Muscle layer of duodenum (tissue), 2 donors: Measurements from ENCODE around the gene CD82.
"Not testable (repeated sequence)": the region's sequence is repeated elsewhere in the genome, so short reads cannot be mapped to it uniquely, and the experiment has no call there.

Experiments used
- H3K27ac ChIP-seq: one replicate; pipeline ENCODE4 v1.7.0; 2013; ENCODE audit warnings: mild to moderate bottlenecking, low read length
- H3K27me3 ChIP-seq: one replicate; pipeline ENCODE4 v1.7.0; 2013; ENCODE audit warnings: low read depth, mild to moderate bottlenecking, control low read depth, low read length
- H3K36me3 ChIP-seq, 2 donors: one replicate each; pipeline ENCODE4 v1.7.0; 2013; ENCODE audit warnings: low read length in 2 of 2, control low read depth in 1 of 2, mild to moderate bottlenecking in 1 of 2; ENCODE audit not compliant: insufficient read depth in 2 of 2, control insufficient read depth in 1 of 2
- H3K4me1 ChIP-seq, 2 donors: one replicate each; pipeline ENCODE4 v1.7.0; 2013; ENCODE audit warnings: low read length in 2 of 2, mild to moderate bottlenecking in 2 of 2, control low read depth in 1 of 2, moderate library complexity in 1 of 2; ENCODE audit not compliant: insufficient read depth in 2 of 2, control insufficient read depth in 1 of 2
- H3K4me3 ChIP-seq, 2 donors: one replicate each; pipeline ENCODE4 v1.7.0; 2013; ENCODE audit warnings: low read length in 2 of 2, low read depth in 1 of 2, mild to moderate bottlenecking in 1 of 2
- H3K9me3 ChIP-seq, 2 donors: one replicate each; pipeline ENCODE4 v1.7.0; 2013; ENCODE audit warnings: low read length in 2 of 2, control low read depth in 1 of 2, mild to moderate bottlenecking in 1 of 2; ENCODE audit not compliant: control insufficient read depth in 1 of 2
- donor health status: healthy.

The CD82 gene

GRCh38 chr11:44631831-44632230, 66.4 kb downstream of the CD82 start:
- Histone ChIP-seq H3K27me3 (no peaks in the 10 kb centered on the region), H3K27ac (no peak overlapping the region), H3K4me3 (no peak overlapping the region), H3K9me3 (no peaks in the 10 kb centered on the region), H3K4me1 (peaks cover 12 to 36% of the 10 kb centered on the region in 2 donors), H3K36me3 (no peaks in the 10 kb centered on the region)

GRCh38 chr11:44632466-44633123, 67.1 kb downstream of the CD82 start:
- H3K4me1 ChIP-seq: peaks cover 10 to 36% of the 10 kb centered on the region in 2 donors

GRCh38 chr11:44633641-44634040, 68.2 kb downstream of the CD82 start:
- Histone ChIP-seq H3K9me3 (no peaks in the 10 kb centered on the region), H3K27ac (no peak overlapping the region), H3K4me3 (no peak overlapping the region), H3K4me1 (peaks cover 3 to 26% of the 10 kb centered on the region in 2 donors), H3K36me3 (no peaks in the 10 kb centered on the region), H3K27me3 (no peaks in the 10 kb centered on the region)

More at GRCh38 chr11:44632466-44633123, 67.1 kb downstream of the CD82 start:
- Histone ChIP-seq H3K4me3 (no peak overlapping the region), H3K9me3 (no peaks in the 10 kb centered on the region), H3K36me3 (no peaks in the 10 kb centered on the region), H3K27ac (no peak overlapping the region), H3K27me3 (no peaks in the 10 kb centered on the region)

- Histone ChIP-seq H3K27ac (no peak overlapping the region), H3K27me3 (no peaks in the 10 kb centered on the region), H3K36me3 (no peaks in the 10 kb centered on the region), H3K4me3 (no peak overlapping the region), H3K9me3 (no peaks in the 10 kb centered on the region), H3K4me1 (peaks cover 0 to 20% of the 10 kb centered on the region in 2 donors)
Measured at GRCh38 chr11:44634401-44635281, 69.2 kb downstream of the CD82 start.

- peaks cover 2 to 3% of the 10 kb centered on the region in 2 donors for H3K9me3 ChIP-seq
- H3K27ac ChIP-seq: no peak overlapping the region
- H3K4me3 ChIP-seq: no peak overlapping the region
Measured at GRCh38 chr11:44637487-44637886, 72.0 kb downstream of the CD82 start.

GRCh38 chr11:44638032-44638431, 72.6 kb downstream of the CD82 start:
- Histone ChIP-seq H3K4me3 (no peak overlapping the region), H3K4me1 (peaks cover 0 to 14% of the 10 kb centered on the region in 2 donors), H3K27ac (no peak overlapping the region), H3K36me3 (no peaks in the 10 kb centered on the region), H3K27me3 (no peaks in the 10 kb centered on the region), H3K9me3 (peaks cover 3 to 7% of the 10 kb centered on the region in 2 donors)

More at GRCh38 chr11:44637487-44637886, 72.0 kb downstream of the CD82 start:
- no peaks in the 10 kb centered on the region for H3K36me3 ChIP-seq
- peaks cover 0 to 17% of the 10 kb centered on the region in 2 donors for H3K4me1 ChIP-seq
- no peaks in the 10 kb centered on the region for H3K27me3 ChIP-seq

GRCh38 chr11:44643217-44643616, 77.8 kb downstream of the CD82 start:
- Histone ChIP-seq H3K9me3 (peaks cover 3 to 7% of the 10 kb centered on the region in 2 donors), H3K27ac (no peak overlapping the region), H3K4me1 (no peaks in the 10 kb centered on the region), H3K4me3 (no peak overlapping the region), H3K36me3 (no peaks in the 10 kb centered on the region), H3K27me3 (peaks cover 3% of the 10 kb centered on the region)

- peaks cover 3 to 7% of the 10 kb centered on the region in 2 donors for H3K9me3 ChIP-seq
- H3K27me3 ChIP-seq: peaks cover 3% of the 10 kb centered on the region
- no peaks in the 10 kb centered on the region for H3K4me1 ChIP-seq
- H3K36me3 ChIP-seq: no peaks in the 10 kb centered on the region
- no peak overlapping the region for H3K4me3 ChIP-seq
- H3K27ac ChIP-seq: no peak overlapping the region
Measured at GRCh38 chr11:44645827-44646226, 80.4 kb downstream of the CD82 start.

GRCh38 chr11:44647255-44647955, 81.9 kb downstream of the CD82 start:
- H3K4me3 ChIP-seq, H3K27ac ChIP-seq, H3K36me3 ChIP-seq, H3K9me3 ChIP-seq, H3K4me1 ChIP-seq, H3K27me3 ChIP-seq: not testable (repeated sequence)

GRCh38 chr11:44648109-44648508, 82.6 kb downstream of the CD82 start:
- H3K27ac ChIP-seq: no peak overlapping the region
- no peaks in the 10 kb centered on the region for H3K9me3 ChIP-seq
- no peaks in the 10 kb centered on the region for H3K4me1 ChIP-seq
- H3K4me3 ChIP-seq: no peak overlapping the region
- H3K27me3 ChIP-seq: peaks cover 3% of the 10 kb centered on the region
- no peaks in the 10 kb centered on the region for H3K36me3 ChIP-seq

- Histone ChIP-seq H3K27me3 (peaks cover 3% of the 10 kb centered on the region), H3K36me3 (no peaks in the 10 kb centered on the region), H3K27ac (no peak overlapping the region), H3K4me3 (no peak overlapping the region), H3K9me3 (no peaks in the 10 kb centered on the region), H3K4me1 (no peaks in the 10 kb centered on the region)
Measured at GRCh38 chr11:44651535-44652155, 86.2 kb downstream of the CD82 start.
